IMR-90 (cell line): ENCODE data around the gene MAGI3. TPM values are rescaled to one million over a fixed set of nuclear protein-coding genes. Genes with fewer than 3 reads are reported as not detected.

Source experiments
- ATAC-seq: fragments of 200-7000 bp; cut with Tn5 transposase; 2 replicates; pipeline ENCODE4 v1.9.1; 2020; ENCODE audit warnings: low read depth, mild to moderate bottlenecking, moderate library complexity
- BruUV-seq: library from RNA; stranded (reverse); fragments of 400-500 nt; replicated peaks from 2 replicates; lab custom pipeline; 2021; lab: Mats Ljungman, UMichigan
- CTCF ChIA-PET: fragments of 300-600 bp; formaldehyde crosslinking; extraction: SDS; loops from one replicate; lab custom pipeline; 2021; ENCODE audit warnings: antibody characterized with exemption; lab: Yijun Ruan, JAX
- POLR2A ChIA-PET: fragments of 300-600 bp; sonication (Branson Sonifier 250); formaldehyde crosslinking; loops from one replicate; lab custom pipeline; 2022; ENCODE audit warnings: antibody characterized with exemption; ENCODE audit not compliant: unreplicated experiment; lab: Charles Lee
- DNase-seq: peaks from one replicate; pipeline ENCODE4 v3.0.0; 2013
- H2AFZ ChIP-seq: replicated peaks from 2 replicates; pipeline ENCODE3; 2013; ENCODE audit warnings: low read length, mild to moderate bottlenecking; ENCODE audit not compliant: poor library complexity
- H2AK5ac ChIP-seq: 2 replicates; pipeline ENCODE4 v1.6.1; 2013; ENCODE audit warnings: low read depth, low read length, inconsistent platforms
- H2AK9ac ChIP-seq: replicated peaks from 2 replicates; pipeline ENCODE3; 2013; ENCODE audit warnings: mild to moderate bottlenecking, low read depth, low read length, moderate library complexity; ENCODE audit not compliant: poor library complexity
- H2BK120ac ChIP-seq: 2 replicates; pipeline ENCODE4 v1.6.1; 2013; ENCODE audit warnings: low read depth, low read length, inconsistent platforms
- H2BK15ac ChIP-seq: 3 replicates; pipeline ENCODE4 v1.6.1; 2013; ENCODE audit warnings: low read depth, low read length, inconsistent platforms
- H2BK20ac ChIP-seq: 2 replicates; pipeline ENCODE4 v1.6.1; 2013; ENCODE audit warnings: low read depth, mild to moderate bottlenecking, inconsistent platforms, low read length, moderate library complexity
- H2BK5ac ChIP-seq: 2 replicates; pipeline ENCODE4 v1.6.1; 2013; ENCODE audit warnings: mild to moderate bottlenecking, low read depth, low read length, inconsistent platforms; ENCODE audit not compliant: poor library complexity, severe bottlenecking
- H3K14ac ChIP-seq: replicated peaks from 2 replicates; pipeline ENCODE4 v1.6.1; 2013; ENCODE audit warnings: low read depth, low read length, inconsistent platforms
- H3K18ac ChIP-seq: 2 replicates; pipeline ENCODE4 v1.6.1; 2013; ENCODE audit warnings: low read depth, low read length, control low read depth
- H3K23ac ChIP-seq: 2 replicates; pipeline ENCODE4 v1.6.1; 2013; ENCODE audit warnings: low read depth, low read length, inconsistent platforms
- H3K27ac ChIP-seq: 2 replicates; pipeline ENCODE4 v1.5.1; 2013; ENCODE audit warnings: mild to moderate bottlenecking, control low read depth, low read length; ENCODE audit not compliant: insufficient read depth
- H3K27me3 ChIP-seq: 2 replicates; pipeline ENCODE4 v1.6.1; 2013; ENCODE audit warnings: low read length; ENCODE audit not compliant: control insufficient read depth, insufficient read depth
- H3K36me3 ChIP-seq: 2 replicates; pipeline ENCODE4 v1.6.1; 2013; ENCODE audit warnings: low read length, mixed read lengths; ENCODE audit not compliant: control insufficient read depth, insufficient read depth
- H3K4ac ChIP-seq: 2 replicates; pipeline ENCODE4 v1.6.1; 2013; ENCODE audit warnings: low read depth, low read length, inconsistent platforms
- H3K4me1 ChIP-seq: 2 replicates; pipeline ENCODE4 v1.6.1; 2013; ENCODE audit warnings: low read length, mixed read lengths; ENCODE audit not compliant: control insufficient read depth, insufficient read depth
- H3K4me2 ChIP-seq: 2 replicates; pipeline ENCODE4 v1.6.1; 2013; ENCODE audit warnings: low read depth, mild to moderate bottlenecking, control low read depth, low read length, moderate library complexity
- H3K4me3 ChIP-seq: 2 replicates; pipeline ENCODE4 v1.5.1; 2013; ENCODE audit warnings: low read depth, mild to moderate bottlenecking, control low read depth, low read length, moderate library complexity; ENCODE audit not compliant: insufficient read depth
- H3K56ac ChIP-seq: 2 replicates; pipeline ENCODE4 v1.6.1; 2013; ENCODE audit warnings: low read length, inconsistent platforms; ENCODE audit not compliant: insufficient read depth; ENCODE audit errors: extremely low read depth
- H3K79me1 ChIP-seq, 2 experiments: 2 replicates each; pipeline ENCODE4 v1.6.1; 2013; ENCODE audit warnings: low read length in 2 of 2, inconsistent platforms in 1 of 2, low read depth in 1 of 2
- H3K9ac ChIP-seq: 2 replicates; pipeline ENCODE4 v1.6.1; 2013; ENCODE audit warnings: low read depth, low read length, control low read depth
- H3K9me1 ChIP-seq: 2 replicates; pipeline ENCODE4 v1.6.1; 2013; ENCODE audit warnings: low read length, inconsistent platforms; ENCODE audit not compliant: insufficient read depth
- H3K9me3 ChIP-seq: 2 replicates; pipeline ENCODE4 v1.6.1; 2013; ENCODE audit warnings: low read length; ENCODE audit not compliant: control insufficient read depth, insufficient read depth
- H4K20me1 ChIP-seq: 2 replicates; pipeline ENCODE4 v1.6.1; 2013; ENCODE audit warnings: low read length, inconsistent platforms; ENCODE audit not compliant: insufficient read depth
- H4K5ac ChIP-seq: 2 replicates; pipeline ENCODE4 v1.6.1; 2013; ENCODE audit warnings: mild to moderate bottlenecking, low read depth, low read length, control low read depth
- H4K8ac ChIP-seq, 2 experiments: 2 replicates each; pipeline ENCODE4 v1.6.1; 2013; ENCODE audit warnings: low read depth in 2 of 2, low read length in 2 of 2, control low read depth in 1 of 2, inconsistent platforms in 1 of 2
- H4K91ac ChIP-seq: 2 replicates; pipeline ENCODE4 v1.6.1; 2013; ENCODE audit warnings: low read depth, low read length, inconsistent platforms; ENCODE audit not compliant: insufficient read depth
- BHLHE40 ChIP-seq: fragments of 150-350 bp; IDR thresholded peaks from 2 replicates; pipeline ENCODE4 v1.6.1; 2016; ENCODE audit warnings: mild to moderate bottlenecking, low read depth, low read length
- CEBPB ChIP-seq: IDR thresholded peaks from 2 replicates; pipeline ENCODE4 v1.6.1; 2012; ENCODE audit warnings: low read depth, low read length, improper control_type of control experiment
- MAFK ChIP-seq: IDR thresholded peaks from 2 replicates; pipeline ENCODE4 v1.6.1; 2012; ENCODE audit warnings: low read depth, low read length, improper control_type of control experiment
- WGBS, 2 experiments: methylation state at CpG; one replicate each; pipeline versions ENCODE4 v1.1.5 to v1.1.7; 2013; ENCODE audit warnings: missing lambda C conversion rate in 2 of 2; ENCODE audit not compliant: insufficient read length in 1 of 2; ENCODE audit errors: extremely low coverage in 2 of 2; 5-methylcytosine and 5-hydroxymethylcytosine counted together
- dilution Hi-C: fragments of 300-500 bp; cut with HindIII; formaldehyde crosslinking; loops from one replicate; pipeline ENCODE4 v1.14.3; 2018; ENCODE audit warnings: low sequenced_read_pairs; ENCODE audit not compliant: unreplicated experiment
- in situ Hi-C: fragments of 300-500 bp; cut with MboI; formaldehyde crosslinking; loops from 3 replicates; pipeline ENCODE4 v1.14.3; 2019; ENCODE audit warnings: low sequenced_read_pairs, inconsistent platforms, mixed read lengths
- intact Hi-C: fragments of 100-400 bp; cut with micrococcal nuclease; formaldehyde crosslinking; loops from 2 replicates; pipeline ENCODE4 v1.10.0; 2022
- polyA plus RNA-seq, 3 experiments: library from polyadenylated mRNA; depleted of rRNA; stranded (reverse); fragments of >200 nt; gene quantifications; 2 replicates each; pipeline ENCODE4 v1.2.3, GENCODE V29; 2012; ENCODE audit warnings: low replicate concordance in 1 of 3
- total RNA-seq: library from RNA; depleted of rRNA; stranded (reverse); fragments of >200 nt; gene quantifications from 2 replicates; pipeline ENCODE4 v1.2.3, GENCODE V29; 2012
- TF ChIP-seq, protein P1 (sequence below): fragments of 150-350 bp; IDR thresholded peaks from 2 replicates; pipeline ENCODE4 v1.6.1; 2017; ENCODE audit warnings: mild to moderate bottlenecking, antibody characterized with exemption, low read length, low read depth
- TF ChIP-seq, protein P2 (sequence below): conservative IDR thresholded peaks from 2 replicates; pipeline ENCODE4 v1.5.1; 2012; ENCODE audit warnings: mild to moderate bottlenecking, low read depth, low read length, improper control_type of control experiment

MAGI3 gene
- total and polyA plus RNA-seq, 2 of the 4 experiments (the other 2 are of a cell fraction), result 2.5 to 8.8 TPM

DNA sequence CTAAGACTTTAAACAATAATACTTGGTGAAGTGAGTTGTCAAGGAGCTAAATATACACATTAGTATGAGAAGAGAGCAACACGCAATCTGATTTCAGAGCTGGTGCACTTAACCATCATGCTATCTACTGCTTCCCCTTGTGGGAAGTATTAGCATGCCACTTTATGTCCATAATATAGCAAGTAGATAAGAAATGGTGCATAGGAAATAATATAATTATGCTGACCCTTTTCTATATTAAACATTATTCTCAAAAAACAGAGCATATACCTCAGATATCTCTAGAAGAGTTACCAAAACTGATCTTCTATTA, 63.4 kb downstream of the MAGI3 start:
- Histone ChIP-seq H2AK5ac (no peak overlapping the region), H4K5ac (no peak overlapping the region), H2AK9ac (no peak overlapping the region), H3K9me1 (no peaks in the 10 kb centered on the region), H3K27ac (no peak overlapping the region), H4K8ac (no peak overlapping the region), H3K18ac (no peak overlapping the region), H3K4ac (no peak overlapping the region), H3K14ac (no peak overlapping the region), H3K56ac (no peak overlapping the region), H3K79me1 (peaks cover 11 to 16% of the 10 kb centered on the region in 2 experiments), H4K91ac (no peak overlapping the region), H3K9ac (no peak overlapping the region), H4K20me1 (no peaks in the 10 kb centered on the region), H2BK5ac (no peak overlapping the region), H2AFZ (no peak overlapping the region), H3K4me2 (no peak overlapping the region), H3K4me3 (no peak overlapping the region), H3K9me3 (peaks cover 2% of the 10 kb centered on the region; the same call in 1 of the 2 replicates), H2BK15ac (no peak overlapping the region), H3K4me1 (peaks cover 2% of the 10 kb centered on the region), H3K23ac (no peak overlapping the region), H3K27me3 (no peaks in the 10 kb centered on the region), H2BK120ac (no peak overlapping the region), H2BK20ac (no peak overlapping the region), H3K36me3 (no peaks in the 10 kb centered on the region)
- intact Hi-C loops, result loop anchor here (1.0 to 10.0 kb wide), 3 partner anchors 61 to 313 kb away; partner anchors contain the start of gene MAGI3
- WGBS, 2 experiments, result no CpG with 5 or more reads among the region's 1 CpG
- no peak for TF ChIP-seq CEBPB
- no peak for TF ChIP-seq MAFK
- TF ChIP-seq, protein P1, sequence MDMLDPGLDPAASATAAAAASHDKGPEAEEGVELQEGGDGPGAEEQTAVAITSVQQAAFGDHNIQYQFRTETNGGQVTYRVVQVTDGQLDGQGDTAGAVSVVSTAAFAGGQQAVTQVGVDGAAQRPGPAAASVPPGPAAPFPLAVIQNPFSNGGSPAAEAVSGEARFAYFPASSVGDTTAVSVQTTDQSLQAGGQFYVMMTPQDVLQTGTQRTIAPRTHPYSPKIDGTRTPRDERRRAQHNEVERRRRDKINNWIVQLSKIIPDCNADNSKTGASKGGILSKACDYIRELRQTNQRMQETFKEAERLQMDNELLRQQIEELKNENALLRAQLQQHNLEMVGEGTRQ, result no peak
- no peak for TF ChIP-seq BHLHE40
- TF ChIP-seq, protein P2, sequence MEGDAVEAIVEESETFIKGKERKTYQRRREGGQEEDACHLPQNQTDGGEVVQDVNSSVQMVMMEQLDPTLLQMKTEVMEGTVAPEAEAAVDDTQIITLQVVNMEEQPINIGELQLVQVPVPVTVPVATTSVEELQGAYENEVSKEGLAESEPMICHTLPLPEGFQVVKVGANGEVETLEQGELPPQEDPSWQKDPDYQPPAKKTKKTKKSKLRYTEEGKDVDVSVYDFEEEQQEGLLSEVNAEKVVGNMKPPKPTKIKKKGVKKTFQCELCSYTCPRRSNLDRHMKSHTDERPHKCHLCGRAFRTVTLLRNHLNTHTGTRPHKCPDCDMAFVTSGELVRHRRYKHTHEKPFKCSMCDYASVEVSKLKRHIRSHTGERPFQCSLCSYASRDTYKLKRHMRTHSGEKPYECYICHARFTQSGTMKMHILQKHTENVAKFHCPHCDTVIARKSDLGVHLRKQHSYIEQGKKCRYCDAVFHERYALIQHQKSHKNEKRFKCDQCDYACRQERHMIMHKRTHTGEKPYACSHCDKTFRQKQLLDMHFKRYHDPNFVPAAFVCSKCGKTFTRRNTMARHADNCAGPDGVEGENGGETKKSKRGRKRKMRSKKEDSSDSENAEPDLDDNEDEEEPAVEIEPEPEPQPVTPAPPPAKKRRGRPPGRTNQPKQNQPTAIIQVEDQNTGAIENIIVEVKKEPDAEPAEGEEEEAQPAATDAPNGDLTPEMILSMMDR, result 0 out of 2 replicates have a peak, but pooled peaks have one; percentile 7
- ATAC-seq, result peak; percentile 13; the same call in 1 of the 2 replicates
- in situ Hi-C loops, result no loop called here
- POLR2A ChIA-PET, result no interaction called here
- CTCF ChIA-PET, result interaction anchor here (1.4 kb wide), 1 partner anchor 225 kb away, joined by 3 read pairs; no protein-coding TSS in a partner anchor
- BruUV-seq, result no TSS peak
- peak; percentile 15 for DNase-seq
- dilution Hi-C loops, result no loop called here
